B cell (primary cell): ENCODE data around the gene KRT79.

Experiments used
- EZH2 ChIP-seq: IDR thresholded peaks from 2 replicates; pipeline ENCODE4 v1.6.1; 2012; ENCODE audit warnings: borderline replicate concordance, low read depth, mild to moderate bottlenecking, moderate library complexity, low read length; ENCODE audit not compliant: insufficient read depth, poor library complexity, severe bottlenecking
- TF ChIP-seq, protein P1 (sequence below): fragments of 200-600 bp; IDR thresholded peaks from one replicate; pipeline ENCODE4 v1.8.0; 2022; ENCODE audit warnings: antibody characterized with exemption, mild to moderate bottlenecking

DNA sequence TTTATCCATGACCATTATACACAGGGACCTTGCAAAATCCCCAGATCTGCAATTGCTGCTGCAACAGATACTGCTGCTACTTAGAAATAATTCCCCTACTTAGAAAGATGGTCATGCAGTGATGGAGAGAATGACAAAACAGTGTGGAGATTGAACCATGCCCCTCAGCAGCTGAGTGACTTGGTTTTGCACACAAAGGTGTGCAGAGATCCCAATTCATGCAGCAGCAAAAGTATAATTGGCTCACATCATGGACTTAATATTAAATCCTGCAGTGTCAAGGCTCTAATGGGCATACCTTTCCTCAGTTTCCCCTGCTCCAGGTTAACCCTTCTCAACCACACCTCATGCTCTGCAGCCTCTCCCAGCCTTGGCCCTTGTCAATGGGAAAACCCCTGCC, 17.7 kb upstream of the KRT79 start:
- no peak for TF ChIP-seq EZH2
- TF ChIP-seq, protein P1, sequence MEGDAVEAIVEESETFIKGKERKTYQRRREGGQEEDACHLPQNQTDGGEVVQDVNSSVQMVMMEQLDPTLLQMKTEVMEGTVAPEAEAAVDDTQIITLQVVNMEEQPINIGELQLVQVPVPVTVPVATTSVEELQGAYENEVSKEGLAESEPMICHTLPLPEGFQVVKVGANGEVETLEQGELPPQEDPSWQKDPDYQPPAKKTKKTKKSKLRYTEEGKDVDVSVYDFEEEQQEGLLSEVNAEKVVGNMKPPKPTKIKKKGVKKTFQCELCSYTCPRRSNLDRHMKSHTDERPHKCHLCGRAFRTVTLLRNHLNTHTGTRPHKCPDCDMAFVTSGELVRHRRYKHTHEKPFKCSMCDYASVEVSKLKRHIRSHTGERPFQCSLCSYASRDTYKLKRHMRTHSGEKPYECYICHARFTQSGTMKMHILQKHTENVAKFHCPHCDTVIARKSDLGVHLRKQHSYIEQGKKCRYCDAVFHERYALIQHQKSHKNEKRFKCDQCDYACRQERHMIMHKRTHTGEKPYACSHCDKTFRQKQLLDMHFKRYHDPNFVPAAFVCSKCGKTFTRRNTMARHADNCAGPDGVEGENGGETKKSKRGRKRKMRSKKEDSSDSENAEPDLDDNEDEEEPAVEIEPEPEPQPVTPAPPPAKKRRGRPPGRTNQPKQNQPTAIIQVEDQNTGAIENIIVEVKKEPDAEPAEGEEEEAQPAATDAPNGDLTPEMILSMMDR = no peak
